ENCODE results near the gene SHROOM4. TPM values are rescaled to one million over a fixed set of nuclear protein-coding genes. Genes with fewer than 3 reads are reported as not detected.

Gene SHROOM4
- total RNA-seq, 1 donor from 2014 or later = 7.0 TPM

DNA sequence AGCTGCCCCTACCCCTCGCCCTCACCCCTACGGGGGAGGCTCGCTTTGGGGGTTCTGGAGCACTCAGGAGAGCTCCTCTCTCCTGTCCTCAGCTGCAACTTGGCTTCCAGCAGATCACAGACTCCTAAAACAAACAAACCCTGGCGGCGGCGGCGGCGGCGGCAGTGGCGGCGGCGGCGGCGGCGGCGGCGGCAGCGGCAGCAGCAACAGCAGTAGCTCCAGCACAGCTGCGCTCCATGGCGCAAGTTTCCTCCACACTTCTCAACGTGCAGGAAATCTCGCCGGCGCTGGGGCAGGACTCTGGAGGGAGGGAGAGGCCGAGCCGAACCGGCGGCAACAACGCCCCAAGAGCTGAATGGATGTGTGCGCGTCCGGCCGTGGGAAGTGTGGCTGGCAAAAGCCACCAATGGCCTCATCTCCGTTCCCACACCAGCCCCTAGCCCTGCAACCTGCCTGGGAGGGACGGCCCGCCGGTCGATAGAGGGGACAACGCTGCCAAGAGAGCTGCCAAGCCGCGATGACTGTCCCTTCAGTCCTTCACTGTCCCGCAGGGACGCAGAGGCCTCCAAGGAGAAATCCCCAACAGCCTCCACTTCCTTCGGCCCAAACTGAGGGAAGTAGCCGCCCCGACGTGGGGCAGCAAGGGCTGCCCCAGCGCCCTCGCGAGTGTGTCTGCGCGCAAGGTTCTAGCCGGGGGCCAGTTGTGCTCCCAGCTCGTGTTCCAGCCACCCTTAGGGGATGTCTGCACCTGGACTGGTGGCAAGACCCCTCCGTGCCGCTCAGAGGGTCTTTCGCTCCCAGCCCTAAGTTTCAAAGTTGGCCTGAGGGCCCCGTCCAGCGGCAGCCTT lies 775 bp downstream of the SHROOM4 start:
- Histone ChIP-seq H3K79me2 (ENCODE audit: insufficient read depth, low read length) (peaks cover 5% of the 10 kb centered on the region), H4K20me1 (ENCODE audit: insufficient read depth, low read length) (peaks cover 4% of the 10 kb centered on the region), H3K4me2 (ENCODE audit: low read length) (peak overlapping the region; percentile 92), H3K4me3 (ENCODE audit: insufficient read depth, low read depth, low read length) (peak overlapping the region; percentile 65), H3K9me3 (ENCODE audit: insufficient read depth, low read depth, low read length) (no peaks in the 10 kb centered on the region), H3K27ac (ENCODE audit: low read depth, low read length) (peak overlapping the region; percentile 6), H3K27me3 (ENCODE audit: insufficient read depth, low read length) (no peaks in the 10 kb centered on the region), H3K9ac (ENCODE audit: low read length) (peak overlapping the region; percentile 77), H3K4me1 (ENCODE audit: insufficient read depth, low read length) (peaks cover 11% of the 10 kb centered on the region), H3K36me3 (ENCODE audit: insufficient read depth, low read length) (no peaks in the 10 kb centered on the region), H2AFZ (ENCODE audit: low read depth, low read length) (peak overlapping the region; percentile 86)
- Mint-ChIP-seq H3K4me1 (ENCODE audit: low read depth, unreplicated experiment) (peaks cover 12% of the 10 kb centered on the region), H3K27ac (ENCODE audit: unreplicated experiment) (peak overlapping the region; percentile 95), H3K36me3 (ENCODE audit: low read depth, unreplicated experiment) (peaks cover 4% of the 10 kb centered on the region), H3K4me3 (ENCODE audit: unreplicated experiment) (peak overlapping the region; percentile 89), H3K9me3 (ENCODE audit: unreplicated experiment) (no peaks in the 10 kb centered on the region), H3K27me3 (ENCODE audit: low read depth, unreplicated experiment) (no peaks in the 10 kb centered on the region)
- DNase-seq (ENCODE audit: low read depth) (peak; percentile 41), FAIRE-seq (no peak)
- TF ChIP-seq EZH2 (IDR thresholded peaks at IDR 0.05; ENCODE audit: insufficient read depth, low read length) = no peak

- Histone ChIP-seq H3K9me3 (ENCODE audit: insufficient read depth, low read depth, low read length) (no peaks in the 10 kb centered on the region), H3K9ac (ENCODE audit: low read length) (no peak overlapping the region), H3K27me3 (ENCODE audit: insufficient read depth, low read length) (no peaks in the 10 kb centered on the region), H3K4me3 (ENCODE audit: insufficient read depth, low read depth, low read length) (no peak overlapping the region), H4K20me1 (ENCODE audit: insufficient read depth, low read length) (no peaks in the 10 kb centered on the region), H3K4me2 (ENCODE audit: low read length) (no peak overlapping the region), H3K79me2 (ENCODE audit: insufficient read depth, low read length) (no peaks in the 10 kb centered on the region), H3K27ac (ENCODE audit: low read depth, low read length) (no peak overlapping the region), H3K4me1 (ENCODE audit: insufficient read depth, low read length) (no peaks in the 10 kb centered on the region), H2AFZ (ENCODE audit: low read depth, low read length) (no peak overlapping the region), H3K36me3 (ENCODE audit: insufficient read depth, low read length) (no peaks in the 10 kb centered on the region)
- H3K27ac Mint-ChIP-seq (ENCODE audit: unreplicated experiment) = no peak overlapping the region
- H3K4me1 Mint-ChIP-seq (ENCODE audit: low read depth, unreplicated experiment) = peaks cover 24% of the 10 kb centered on the region
- FAIRE-seq (peak; percentile 34), DNase-seq (ENCODE audit: low read depth) (no peak)
- no peaks in the 10 kb centered on the region for H3K9me3 Mint-ChIP-seq (ENCODE audit: unreplicated experiment)
- H3K27me3 Mint-ChIP-seq (ENCODE audit: low read depth, unreplicated experiment) = no peaks in the 10 kb centered on the region
- TF ChIP-seq EZH2 (IDR thresholded peaks at IDR 0.05; ENCODE audit: insufficient read depth, low read length) = no peak
- TF ChIP-seq CTCF (IDR thresholded peaks at IDR 0.05; ENCODE audit: insufficient read depth, low read depth, low read length) = no peak
- H3K4me3 Mint-ChIP-seq (ENCODE audit: unreplicated experiment) = no peak overlapping the region
- H3K36me3 Mint-ChIP-seq (ENCODE audit: low read depth, unreplicated experiment) = peaks cover 4% of the 10 kb centered on the region
Observed at GRCh38 chrX:50805276-50805675, 8.7 kb downstream of the SHROOM4 start.

- no peaks in the 10 kb centered on the region for H4K20me1 ChIP-seq (ENCODE audit: insufficient read depth, low read length)
- H2AFZ ChIP-seq (ENCODE audit: low read depth, low read length) = no peak overlapping the region
- peaks cover 2% of the 10 kb centered on the region for H3K36me3 Mint-ChIP-seq (ENCODE audit: low read depth, unreplicated experiment)
- peak overlapping the region; percentile 99 for H3K27ac Mint-ChIP-seq (ENCODE audit: unreplicated experiment)
- no peaks in the 10 kb centered on the region for H3K27me3 Mint-ChIP-seq (ENCODE audit: low read depth, unreplicated experiment)
- H3K27me3 ChIP-seq (ENCODE audit: insufficient read depth, low read length) = no peaks in the 10 kb centered on the region
- no peak overlapping the region for H3K4me3 ChIP-seq (ENCODE audit: insufficient read depth, low read depth, low read length)
- no peak overlapping the region for H3K9ac ChIP-seq (ENCODE audit: low read length)
- DNase-seq (ENCODE audit: low read depth) (no peak), FAIRE-seq (no peak)
- H3K9me3 Mint-ChIP-seq (ENCODE audit: unreplicated experiment) = no peaks in the 10 kb centered on the region
- H3K36me3 ChIP-seq (ENCODE audit: insufficient read depth, low read length) = no peaks in the 10 kb centered on the region
- no peaks in the 10 kb centered on the region for H3K79me2 ChIP-seq (ENCODE audit: insufficient read depth, low read length)
- H3K4me2 ChIP-seq (ENCODE audit: low read length) = no peak overlapping the region
- peaks cover 46% of the 10 kb centered on the region for H3K4me1 Mint-ChIP-seq (ENCODE audit: low read depth, unreplicated experiment)
- H3K4me3 Mint-ChIP-seq (ENCODE audit: unreplicated experiment) = no peak overlapping the region
- TF ChIP-seq EZH2 (IDR thresholded peaks at IDR 0.05; ENCODE audit: insufficient read depth, low read length) (no peak), CTCF (IDR thresholded peaks at IDR 0.05; ENCODE audit: insufficient read depth, low read depth, low read length) (no peak)
- no peak overlapping the region for H3K27ac ChIP-seq (ENCODE audit: low read depth, low read length)
- peaks cover 16% of the 10 kb centered on the region for H3K4me1 ChIP-seq (ENCODE audit: insufficient read depth, low read length)
- no peaks in the 10 kb centered on the region for H3K9me3 ChIP-seq (ENCODE audit: insufficient read depth, low read depth, low read length)
Observed at GRCh38 chrX:50801135-50801534, 12.9 kb downstream of the SHROOM4 start.

All from astrocyte (in vitro differentiated cells and primary cell).